GM23338 (cell line): ENCODE data around the gene PREP. TPM values are rescaled to one million over a fixed set of nuclear protein-coding genes. Genes with fewer than 3 reads are reported as not detected.

ENCODE experiments used
- ATAC-seq: fragments of 200-7000 bp; cut with Tn5 transposase; 3 replicates; pipeline ENCODE4 v1.9.1; 2020
- DNase-seq: peaks from one replicate; pipeline ENCODE4 v3.0.0-alpha.2; 2015; ENCODE audit warnings: low spot score
- H2AFZ ChIP-seq: fragments of 200-600 bp; sonication (generic); 2 replicates; pipeline ENCODE4 v1.8.0; 2016; ENCODE audit warnings: antibody characterized with exemption, mild to moderate bottlenecking, moderate library complexity
- H3F3A ChIP-seq: fragments of 200-600 bp; sonication (generic); replicated peaks from 2 replicates; pipeline ENCODE4 v1.8.0; 2017; ENCODE audit warnings: antibody characterized with exemption, mixed run types, low read depth
- H3K27ac ChIP-seq: fragments of 200-600 bp; sonication (generic); 2 replicates; pipeline ENCODE4 v1.6.1; 2016; ENCODE audit warnings: low read depth
- H3K27me3 ChIP-seq: fragments of 200-600 bp; sonication (generic); 2 replicates; pipeline ENCODE4 v1.8.0; 2016; ENCODE audit warnings: mild to moderate bottlenecking, mixed run types, moderate library complexity; ENCODE audit not compliant: insufficient read depth
- H3K36me3 ChIP-seq: fragments of 200-600 bp; sonication (generic); 2 replicates; pipeline ENCODE4 v1.8.0; 2016; ENCODE audit warnings: mild to moderate bottlenecking; ENCODE audit not compliant: insufficient read depth
- H3K4me1 ChIP-seq: fragments of 200-600 bp; sonication (generic); 2 replicates; pipeline ENCODE4 v1.8.0; 2016; ENCODE audit warnings: mild to moderate bottlenecking, moderate library complexity; ENCODE audit not compliant: insufficient read depth
- H3K4me2 ChIP-seq: fragments of 200-600 bp; sonication (generic); 2 replicates; pipeline ENCODE4 v1.7.1; 2017; ENCODE audit warnings: mixed run types
- H3K4me3 ChIP-seq: fragments of 200-600 bp; sonication (generic); 2 replicates; pipeline ENCODE4 v1.6.1; 2016; ENCODE audit warnings: mixed run types
- H3K79me2 ChIP-seq: fragments of 200-600 bp; sonication (generic); replicated peaks from 2 replicates; pipeline ENCODE4 v1.8.0; 2017; ENCODE audit warnings: mild to moderate bottlenecking; ENCODE audit not compliant: insufficient read depth
- H3K9me2 ChIP-seq: fragments of 200-600 bp; sonication (generic); 2 replicates; pipeline ENCODE4 v1.8.0; 2017; ENCODE audit not compliant: insufficient read depth
- H4K20me1 ChIP-seq: fragments of 200-600 bp; sonication (generic); replicated peaks from 2 replicates; pipeline ENCODE4 v1.8.0; 2017; ENCODE audit warnings: mild to moderate bottlenecking; ENCODE audit not compliant: insufficient read depth
- H3K27ac Mint-ChIP-seq: 2 replicates; pipeline ENCODE4 v1.8.0; 2020; ENCODE audit warnings: inconsistent platforms, mild to moderate bottlenecking, moderate library complexity, mixed read lengths
- H3K27me3 Mint-ChIP-seq: 3 replicates; pipeline ENCODE4 v1.8.0; 2022; ENCODE audit warnings: low read depth, mild to moderate bottlenecking, moderate library complexity, mixed read lengths, inconsistent platforms; ENCODE audit not compliant: insufficient read depth, poor library complexity
- H3K36me3 Mint-ChIP-seq: 3 replicates; pipeline ENCODE4 v1.8.0; 2021; ENCODE audit warnings: low read depth, mild to moderate bottlenecking, inconsistent platforms, moderate library complexity, mixed read lengths
- H3K4me1 Mint-ChIP-seq: 3 replicates; pipeline ENCODE4 v1.8.0; 2020; ENCODE audit warnings: mild to moderate bottlenecking, inconsistent platforms, mixed read lengths
- H3K4me3 Mint-ChIP-seq: 3 replicates; pipeline ENCODE4 v1.8.0; 2021; ENCODE audit warnings: moderate library complexity, mild to moderate bottlenecking, inconsistent platforms, mixed read lengths
- H3K9me3 Mint-ChIP-seq: 3 replicates; pipeline ENCODE4 v1.8.0; 2020; ENCODE audit warnings: moderate library complexity, mild to moderate bottlenecking, inconsistent platforms, mixed read lengths
- CREB1 ChIP-seq: fragments of 250-450 bp; sonication (Bioruptor Pico); IDR thresholded peaks from 2 replicates; pipeline ENCODE4 v1.5.0; 2020; ENCODE audit warnings: low read depth, mild to moderate bottlenecking, moderate library complexity
- EZH2 ChIP-seq: fragments of 200-600 bp; sonication (generic); IDR thresholded peaks from one replicate; pipeline ENCODE4 v1.8.0; 2017; ENCODE audit warnings: antibody characterized with exemption, mild to moderate bottlenecking, low read depth; ENCODE audit not compliant: unreplicated experiment
- EZH2phosphoT487 ChIP-seq: fragments of 200-600 bp; sonication (generic); IDR thresholded peaks from one replicate; pipeline ENCODE4 v1.8.1; 2018; ENCODE audit warnings: antibody characterized with exemption; ENCODE audit not compliant: unreplicated experiment
- JUNB ChIP-seq: IDR thresholded peaks from one replicate; pipeline ENCODE4 v1.6.1; 2016; ENCODE audit warnings: antibody characterized with exemption; ENCODE audit not compliant: unreplicated experiment
- NANOG ChIP-seq: IDR thresholded peaks from 2 replicates; pipeline ENCODE4 v1.6.1; 2016; ENCODE audit warnings: antibody characterized with exemption, borderline replicate concordance
- POLR2AphosphoS5 ChIP-seq: IDR thresholded peaks from 2 replicates; pipeline ENCODE4 v1.6.1; 2016; ENCODE audit warnings: antibody characterized with exemption, low read depth
- STAT1 ChIP-seq: IDR thresholded peaks from one replicate; pipeline ENCODE4 v1.6.1; 2016; ENCODE audit warnings: antibody characterized with exemption; ENCODE audit not compliant: unreplicated experiment
- ZNF114 ChIP-seq: fragments of 250-450 bp; sonication (Bioruptor Pico); IDR thresholded peaks from 2 replicates; pipeline ENCODE4 v1.5.0; 2020; ENCODE audit warnings: mild to moderate bottlenecking, moderate library complexity
- ZNF331 ChIP-seq: fragments of 250-450 bp; sonication (Bioruptor Pico); IDR thresholded peaks from 2 replicates; pipeline ENCODE4 v1.5.0; 2020; ENCODE audit warnings: low read depth, mild to moderate bottlenecking, moderate library complexity
- polyA plus RNA-seq: library from polyadenylated mRNA; unstranded; fragments of >200 nt; fragmentation: Nextera tagmentation; extraction: Ambion mirVana; gene quantifications from 2 replicates; pipeline ENCODE4 v1.2.1, GENCODE V29; 2016
- total RNA-seq: library from RNA; depleted of rRNA; stranded (reverse); fragments of >200 nt; shearing (Covaris generic); gene quantifications from 2 replicates; pipeline ENCODE4 v1.2.3, GENCODE V29; 2014
- TF ChIP-seq, protein P1 (sequence below): IDR thresholded peaks from 2 replicates; pipeline ENCODE4 v1.6.1; 2016; ENCODE audit warnings: antibody characterized with exemption
- TF ChIP-seq, protein P2 (sequence below): fragments of 250-450 bp; sonication (Bioruptor Pico); IDR thresholded peaks from 2 replicates; pipeline ENCODE4 v1.5.0; 2020; ENCODE audit warnings: mild to moderate bottlenecking, moderate library complexity
- TF ChIP-seq, protein P3 (sequence below): IDR thresholded peaks from one replicate; pipeline ENCODE4 v1.6.1; 2018; ENCODE audit warnings: antibody characterized with exemption; ENCODE audit not compliant: unreplicated experiment
- TF ChIP-seq, protein P4 (sequence below), 2 experiments: fragments of 200-600 bp in 1 of 2; sonication (generic) in 1 of 2; conservative IDR thresholded peaks; 2 replicates each; pipeline versions ENCODE4 v1.5.1 to v1.6.1; 2016 to 2017; ENCODE audit warnings: antibody characterized with exemption in 2 of 2, low read depth in 2 of 2, mild to moderate bottlenecking in 2 of 2, moderate library complexity in 1 of 2

Gene PREP
- total and polyA plus RNA-seq, 2 experiments from 2014 or later, result 28.5 to 52.7 TPM

- H3K4me3 Mint-ChIP-seq, result no peak overlapping the region
- DNase-seq (no peak), ATAC-seq (no peak)
- H3K79me2 ChIP-seq, result peaks cover 7% of the 10 kb centered on the region; the same call in 1 of the 2 replicates
- no peak overlapping the region for H3K27ac ChIP-seq
- H4K20me1 ChIP-seq, result no peaks in the 10 kb centered on the region; the same call in 1 of the 2 replicates
- no peaks in the 10 kb centered on the region for H3K27me3 ChIP-seq
- H3K9me3 Mint-ChIP-seq, result peaks cover 8% of the 10 kb centered on the region; the same call in 2 of the 3 replicates
- no peak overlapping the region for H3K4me2 ChIP-seq
- no peaks in the 10 kb centered on the region for H3K4me1 ChIP-seq
- H3K27me3 Mint-ChIP-seq, result no peaks in the 10 kb centered on the region
- no peaks in the 10 kb centered on the region for H3K4me1 Mint-ChIP-seq
- H3K27ac Mint-ChIP-seq, result no peak overlapping the region
- H3F3A ChIP-seq, result no peaks in the 10 kb centered on the region
- no peaks in the 10 kb centered on the region for H3K9me2 ChIP-seq
- TF ChIP-seq STAT1 (no peak), POLR2AphosphoS5 (no peak), EZH2phosphoT487 (no peak), EZH2 (no peak), ZNF114 (CRISPR knock-in tag) (no peak), NANOG (no peak), ZNF331 (no peak), CREB1 (CRISPR knock-in tag) (no peak), JUNB (no peak)
- TF ChIP-seq, protein P1, sequence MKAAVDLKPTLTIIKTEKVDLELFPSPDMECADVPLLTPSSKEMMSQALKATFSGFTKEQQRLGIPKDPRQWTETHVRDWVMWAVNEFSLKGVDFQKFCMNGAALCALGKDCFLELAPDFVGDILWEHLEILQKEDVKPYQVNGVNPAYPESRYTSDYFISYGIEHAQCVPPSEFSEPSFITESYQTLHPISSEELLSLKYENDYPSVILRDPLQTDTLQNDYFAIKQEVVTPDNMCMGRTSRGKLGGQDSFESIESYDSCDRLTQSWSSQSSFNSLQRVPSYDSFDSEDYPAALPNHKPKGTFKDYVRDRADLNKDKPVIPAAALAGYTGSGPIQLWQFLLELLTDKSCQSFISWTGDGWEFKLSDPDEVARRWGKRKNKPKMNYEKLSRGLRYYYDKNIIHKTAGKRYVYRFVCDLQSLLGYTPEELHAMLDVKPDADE, result no peak
- TF ChIP-seq, protein P2, sequence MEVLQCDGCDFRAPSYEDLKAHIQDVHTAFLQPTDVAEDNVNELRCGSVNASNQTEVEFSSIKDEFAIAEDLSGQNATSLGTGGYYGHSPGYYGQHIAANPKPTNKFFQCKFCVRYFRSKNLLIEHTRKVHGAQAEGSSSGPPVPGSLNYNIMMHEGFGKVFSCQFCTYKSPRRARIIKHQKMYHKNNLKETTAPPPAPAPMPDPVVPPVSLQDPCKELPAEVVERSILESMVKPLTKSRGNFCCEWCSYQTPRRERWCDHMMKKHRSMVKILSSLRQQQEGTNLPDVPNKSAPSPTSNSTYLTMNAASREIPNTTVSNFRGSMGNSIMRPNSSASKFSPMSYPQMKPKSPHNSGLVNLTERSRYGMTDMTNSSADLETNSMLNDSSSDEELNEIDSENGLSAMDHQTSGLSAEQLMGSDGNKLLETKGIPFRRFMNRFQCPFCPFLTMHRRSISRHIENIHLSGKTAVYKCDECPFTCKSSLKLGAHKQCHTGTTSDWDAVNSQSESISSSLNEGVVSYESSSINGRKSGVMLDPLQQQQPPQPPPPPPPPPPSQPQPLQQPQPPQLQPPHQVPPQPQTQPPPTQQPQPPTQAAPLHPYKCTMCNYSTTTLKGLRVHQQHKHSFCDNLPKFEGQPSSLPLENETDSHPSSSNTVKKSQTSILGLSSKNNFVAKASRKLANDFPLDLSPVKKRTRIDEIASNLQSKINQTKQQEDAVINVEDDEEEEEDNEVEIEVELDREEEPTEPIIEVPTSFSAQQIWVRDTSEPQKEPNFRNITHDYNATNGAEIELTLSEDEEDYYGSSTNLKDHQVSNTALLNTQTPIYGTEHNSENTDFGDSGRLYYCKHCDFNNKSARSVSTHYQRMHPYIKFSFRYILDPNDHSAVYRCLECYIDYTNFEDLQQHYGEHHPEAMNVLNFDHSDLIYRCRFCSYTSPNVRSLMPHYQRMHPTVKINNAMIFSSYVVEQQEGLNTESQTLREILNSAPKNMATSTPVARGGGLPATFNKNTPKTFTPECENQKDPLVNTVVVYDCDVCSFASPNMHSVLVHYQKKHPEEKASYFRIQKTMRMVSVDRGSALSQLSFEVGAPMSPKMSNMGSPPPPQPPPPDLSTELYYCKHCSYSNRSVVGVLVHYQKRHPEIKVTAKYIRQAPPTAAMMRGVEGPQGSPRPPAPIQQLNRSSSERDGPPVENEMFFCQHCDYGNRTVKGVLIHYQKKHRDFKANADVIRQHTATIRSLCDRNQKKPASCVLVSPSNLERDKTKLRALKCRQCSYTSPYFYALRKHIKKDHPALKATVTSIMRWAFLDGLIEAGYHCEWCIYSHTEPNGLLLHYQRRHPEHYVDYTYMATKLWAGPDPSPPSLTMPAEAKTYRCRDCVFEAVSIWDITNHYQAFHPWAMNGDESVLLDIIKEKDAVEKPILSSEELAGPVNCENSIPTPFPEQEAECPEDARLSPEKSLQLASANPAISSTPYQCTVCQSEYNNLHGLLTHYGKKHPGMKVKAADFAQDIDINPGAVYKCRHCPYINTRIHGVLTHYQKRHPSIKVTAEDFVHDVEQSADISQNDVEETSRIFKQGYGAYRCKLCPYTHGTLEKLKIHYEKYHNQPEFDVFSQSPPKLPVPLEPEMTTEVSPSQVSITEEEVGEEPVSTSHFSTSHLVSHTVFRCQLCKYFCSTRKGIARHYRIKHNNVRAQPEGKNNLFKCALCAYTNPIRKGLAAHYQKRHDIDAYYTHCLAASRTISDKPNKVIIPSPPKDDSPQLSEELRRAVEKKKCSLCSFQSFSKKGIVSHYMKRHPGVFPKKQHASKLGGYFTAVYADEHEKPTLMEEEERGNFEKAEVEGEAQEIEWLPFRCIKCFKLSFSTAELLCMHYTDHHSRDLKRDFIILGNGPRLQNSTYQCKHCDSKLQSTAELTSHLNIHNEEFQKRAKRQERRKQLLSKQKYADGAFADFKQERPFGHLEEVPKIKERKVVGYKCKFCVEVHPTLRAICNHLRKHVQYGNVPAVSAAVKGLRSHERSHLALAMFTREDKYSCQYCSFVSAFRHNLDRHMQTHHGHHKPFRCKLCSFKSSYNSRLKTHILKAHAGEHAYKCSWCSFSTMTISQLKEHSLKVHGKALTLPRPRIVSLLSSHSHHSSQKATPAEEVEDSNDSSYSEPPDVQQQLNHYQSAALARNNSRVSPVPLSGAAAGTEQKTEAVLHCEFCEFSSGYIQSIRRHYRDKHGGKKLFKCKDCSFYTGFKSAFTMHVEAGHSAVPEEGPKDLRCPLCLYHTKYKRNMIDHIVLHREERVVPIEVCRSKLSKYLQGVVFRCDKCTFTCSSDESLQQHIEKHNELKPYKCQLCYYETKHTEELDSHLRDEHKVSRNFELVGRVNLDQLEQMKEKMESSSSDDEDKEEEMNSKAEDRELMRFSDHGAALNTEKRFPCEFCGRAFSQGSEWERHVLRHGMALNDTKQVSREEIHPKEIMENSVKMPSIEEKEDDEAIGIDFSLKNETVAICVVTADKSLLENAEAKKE (CRISPR knock-in tag), result no peak
- TF ChIP-seq, protein P3, sequence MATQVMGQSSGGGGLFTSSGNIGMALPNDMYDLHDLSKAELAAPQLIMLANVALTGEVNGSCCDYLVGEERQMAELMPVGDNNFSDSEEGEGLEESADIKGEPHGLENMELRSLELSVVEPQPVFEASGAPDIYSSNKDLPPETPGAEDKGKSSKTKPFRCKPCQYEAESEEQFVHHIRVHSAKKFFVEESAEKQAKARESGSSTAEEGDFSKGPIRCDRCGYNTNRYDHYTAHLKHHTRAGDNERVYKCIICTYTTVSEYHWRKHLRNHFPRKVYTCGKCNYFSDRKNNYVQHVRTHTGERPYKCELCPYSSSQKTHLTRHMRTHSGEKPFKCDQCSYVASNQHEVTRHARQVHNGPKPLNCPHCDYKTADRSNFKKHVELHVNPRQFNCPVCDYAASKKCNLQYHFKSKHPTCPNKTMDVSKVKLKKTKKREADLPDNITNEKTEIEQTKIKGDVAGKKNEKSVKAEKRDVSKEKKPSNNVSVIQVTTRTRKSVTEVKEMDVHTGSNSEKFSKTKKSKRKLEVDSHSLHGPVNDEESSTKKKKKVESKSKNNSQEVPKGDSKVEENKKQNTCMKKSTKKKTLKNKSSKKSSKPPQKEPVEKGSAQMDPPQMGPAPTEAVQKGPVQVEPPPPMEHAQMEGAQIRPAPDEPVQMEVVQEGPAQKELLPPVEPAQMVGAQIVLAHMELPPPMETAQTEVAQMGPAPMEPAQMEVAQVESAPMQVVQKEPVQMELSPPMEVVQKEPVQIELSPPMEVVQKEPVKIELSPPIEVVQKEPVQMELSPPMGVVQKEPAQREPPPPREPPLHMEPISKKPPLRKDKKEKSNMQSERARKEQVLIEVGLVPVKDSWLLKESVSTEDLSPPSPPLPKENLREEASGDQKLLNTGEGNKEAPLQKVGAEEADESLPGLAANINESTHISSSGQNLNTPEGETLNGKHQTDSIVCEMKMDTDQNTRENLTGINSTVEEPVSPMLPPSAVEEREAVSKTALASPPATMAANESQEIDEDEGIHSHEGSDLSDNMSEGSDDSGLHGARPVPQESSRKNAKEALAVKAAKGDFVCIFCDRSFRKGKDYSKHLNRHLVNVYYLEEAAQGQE, result no peak
- TF ChIP-seq, protein P4, sequence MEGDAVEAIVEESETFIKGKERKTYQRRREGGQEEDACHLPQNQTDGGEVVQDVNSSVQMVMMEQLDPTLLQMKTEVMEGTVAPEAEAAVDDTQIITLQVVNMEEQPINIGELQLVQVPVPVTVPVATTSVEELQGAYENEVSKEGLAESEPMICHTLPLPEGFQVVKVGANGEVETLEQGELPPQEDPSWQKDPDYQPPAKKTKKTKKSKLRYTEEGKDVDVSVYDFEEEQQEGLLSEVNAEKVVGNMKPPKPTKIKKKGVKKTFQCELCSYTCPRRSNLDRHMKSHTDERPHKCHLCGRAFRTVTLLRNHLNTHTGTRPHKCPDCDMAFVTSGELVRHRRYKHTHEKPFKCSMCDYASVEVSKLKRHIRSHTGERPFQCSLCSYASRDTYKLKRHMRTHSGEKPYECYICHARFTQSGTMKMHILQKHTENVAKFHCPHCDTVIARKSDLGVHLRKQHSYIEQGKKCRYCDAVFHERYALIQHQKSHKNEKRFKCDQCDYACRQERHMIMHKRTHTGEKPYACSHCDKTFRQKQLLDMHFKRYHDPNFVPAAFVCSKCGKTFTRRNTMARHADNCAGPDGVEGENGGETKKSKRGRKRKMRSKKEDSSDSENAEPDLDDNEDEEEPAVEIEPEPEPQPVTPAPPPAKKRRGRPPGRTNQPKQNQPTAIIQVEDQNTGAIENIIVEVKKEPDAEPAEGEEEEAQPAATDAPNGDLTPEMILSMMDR (conservative IDR thresholded peaks at IDR 0.05; ENCODE audit: low read depth in 2 of 2), result no peak
- H3K4me3 ChIP-seq, result no peak overlapping the region
- H2AFZ ChIP-seq, result no peak overlapping the region
- no peaks in the 10 kb centered on the region; the same call in 1 of the 2 replicates for H3K36me3 ChIP-seq
- H3K36me3 Mint-ChIP-seq, result peaks cover 44% of the 10 kb centered on the region
These were observed 65.9 kb downstream of the PREP start for GRCh38 chr6:105336986-105337385.
